ENCODE results near the gene RPTOR. TPM values are rescaled to one million over a fixed set of nuclear protein-coding genes. Genes with fewer than 3 reads are reported as not detected.

The RPTOR gene
- total RNA-seq, 1 experiment from 2014 or later: 25.1 TPM

GRCh38 chr17:80888276-80889160 lies 343.9 kb downstream of the RPTOR start:
- no peak for DNase-seq (ENCODE audit: low read depth)

GRCh38 chr17:80889231-80890195 lies 344.9 kb downstream of the RPTOR start:
- no peak for DNase-seq (ENCODE audit: low read depth)

GRCh38 chr17:80890196-80890920 lies 345.7 kb downstream of the RPTOR start:
- DNase-seq (ENCODE audit: low read depth): no peak

- DNase-seq (ENCODE audit: low read depth): no peak
Measured at GRCh38 chr17:80890921-80891396, 346.3 kb downstream of the RPTOR start.

GRCh38 chr17:80891397-80892018 lies 346.9 kb downstream of the RPTOR start:
- peak; percentile 93 for DNase-seq (ENCODE audit: low read depth)

GRCh38 chr17:80892019-80892855 lies 347.6 kb downstream of the RPTOR start:
- peak; percentile 98 for DNase-seq (ENCODE audit: low read depth)

GRCh38 chr17:80892900-80893603 lies 348.4 kb downstream of the RPTOR start:
- DNase-seq (ENCODE audit: low read depth): peak; percentile 98

- DNase-seq (ENCODE audit: low read depth): no peak
Measured at GRCh38 chr17:80893604-80894438, 349.2 kb downstream of the RPTOR start.

- DNase-seq (ENCODE audit: low read depth): no peak
Measured at GRCh38 chr17:80894439-80894721, 349.7 kb downstream of the RPTOR start.

GRCh38 chr17:80894726-80895125 lies 350.1 kb downstream of the RPTOR start:
- no peak for DNase-seq (ENCODE audit: low read depth)

GRCh38 chr17:80895366-80895765 lies 350.7 kb downstream of the RPTOR start:
- DNase-seq (ENCODE audit: low read depth): no peak

GRCh38 chr17:80898716-80899115 lies 354.1 kb downstream of the RPTOR start:
- no peak for DNase-seq (ENCODE audit: low read depth)

- peak; percentile 30 for DNase-seq (ENCODE audit: low read depth)
Measured at GRCh38 chr17:80899402-80900268, 355.0 kb downstream of the RPTOR start.

- DNase-seq (ENCODE audit: low read depth): no peak
Measured at GRCh38 chr17:80901319-80901718, 356.7 kb downstream of the RPTOR start.

GRCh38 chr17:80902197-80902962 lies 357.7 kb downstream of the RPTOR start:
- DNase-seq (ENCODE audit: low read depth): no peak

GRCh38 chr17:80902963-80903611 lies 358.4 kb downstream of the RPTOR start:
- no peak for DNase-seq (ENCODE audit: low read depth)

All from LHCN-M2 (cell line).